Pancreas (tissue), 10 donors: ENCODE results near the gene CBFA2T2. TPM values are rescaled to one million over a fixed set of nuclear protein-coding genes. Genes with fewer than 3 reads are reported as not detected.
A peak's percentile ranks its signal among the peaks of the same experiment; 100 is the strongest.
"Not testable (repeated sequence)": the region's sequence is repeated elsewhere in the genome, so short reads cannot be mapped to it uniquely, and the experiment has no call there.

Source experiments
- ATAC-seq, 4 donors: fragments of 200-7000 bp; cut with Tn5 transposase; one replicate each; pipeline versions ENCODE4 v1.8.0 to v1.9.1; 2020; ENCODE audit warnings: mild to moderate bottlenecking in 4 of 4, moderate library complexity in 4 of 4
- DNase-seq, 6 donors: peaks; one replicate each; pipeline ENCODE4 v3.0.0-alpha.2; 2020
- FAIRE-seq: peaks from 2 replicates; lab custom pipeline; 2012; peaks lifted over from hg19 to GRCh38; lab: Jason Lieb, UNC
- H3K27ac ChIP-seq, 4 donors: fragments of 200-600 bp; sonication (generic); 1 replicate in 3 of 4; 2 replicates in 1 of 4; pipeline versions ENCODE4 v1.5.0 to v1.8.0; 2020
- H3K27me3 ChIP-seq, 4 donors: fragments of 200-600 bp; one replicate each; pipeline ENCODE4 v1.8.0; 2021
- H3K36me3 ChIP-seq, 3 donors: fragments of 200-600 bp; sonication (generic) in 1 of 3; one replicate each; pipeline versions ENCODE4 v1.5.0 to v1.8.0; 2020 to 2021
- H3K4me1 ChIP-seq, 3 donors: fragments of 200-600 bp; one replicate each; pipeline ENCODE4 v1.8.0; 2021
- H3K4me3 ChIP-seq, 4 donors: fragments of 200-600 bp; sonication (generic) in 2 of 4; one replicate each; pipeline versions ENCODE4 v1.5.0 to v1.8.0; 2020 to 2021
- H3K9me3 ChIP-seq, 4 donors: fragments of 200-600 bp; one replicate each; pipeline ENCODE4 v1.8.0; 2021
- CTCF ChIP-seq, 4 donors: fragments of 200-600 bp; sonication (generic) in 3 of 4; IDR thresholded peaks; one replicate each; pipeline versions ENCODE4 v1.5.0 to v1.8.0; 2021; ENCODE audit warnings: antibody characterized with exemption in 4 of 4
- WGBS, 2 donors: extraction: QIAGEN DNeasy Blood & Tissue Kit; methylation state at CpG; one replicate each; pipeline ENCODE4 v1.1.7; 2013; 5-methylcytosine and 5-hydroxymethylcytosine counted together
- intact Hi-C, 3 donors: fragments of 100-400 bp; cut with DNase I; formaldehyde crosslinking; loops; one replicate each; pipeline versions ENCODE4 v1.11.1 to v1.14.2; 2022
- polyA plus RNA-seq, 2 donors: library from polyadenylated mRNA; stranded (reverse); fragments of 200-250 nt; gene quantifications; one replicate each; pipeline ENCODE4 v1.2.3, GENCODE V29; 2013
- total RNA-seq, 6 donors: library from RNA; stranded (reverse); fragmentation: NEBNext Ultra II Directional in 4 of 6; extraction: Animal tissue kit (Norgen Biotek cat#: 25700) in 4 of 6; gene quantifications; one replicate each; pipeline versions ENCODE4 v1.2.1 to v1.2.4, GENCODE V29; 2021 to 2023
- donor health status: healthy with polysubstance abuse.
- donor health status: DM: no; HTN: no; CAD: no; lungs with moderate emphysema.
- donor health status: DM: no; HTN: no; CAD: no.
- donor health status: control.
- donor health status: control.
- donor health status: Bipolar disorder and iron deficiency.
- donor health status: DM: yes; HTN: yes; CAD: no.
- donor health status: DM: no; HTN: no; CAD: no.
- donor health status: DM: no; HTN: no; CAD: no.
- donor health status: DM: yes; HTN: yes; CAD: no.

CBFA2T2 gene
- total and polyA plus RNA-seq, 8 donors = 4.7 to 11.6 (median 7.5) TPM

- no peak for TF ChIP-seq CTCF (IDR thresholded peaks at IDR 0.05)
- H3K27ac ChIP-seq = no peak overlapping the region
- no peak for FAIRE-seq
These were observed 79.2 kb downstream of the CBFA2T2 start for GRCh38 chr20:33568868-33569801.

GRCh38 chr20:33569802-33570391, 80.0 kb downstream of the CBFA2T2 start:
- H3K4me3 ChIP-seq = no peak overlapping the region
- ATAC-seq = no peak
- no peak overlapping the region for H3K27ac ChIP-seq
- no peaks in the 10 kb centered on the region for H3K36me3 ChIP-seq
- intact Hi-C loops = no loop called here
- TF ChIP-seq CTCF (IDR thresholded peaks at IDR 0.05) = no peak
- WGBS, 2 donors = 84 to 85% methylated on average over 5 of the region's 5 CpGs
- peaks cover 8 to 16% (median 9%) of the 10 kb centered on the region in 3 donors for H3K4me1 ChIP-seq
- no peak for FAIRE-seq
- no peaks in the 10 kb centered on the region for H3K9me3 ChIP-seq
- DNase-seq = no peak
- H3K27me3 ChIP-seq = no peaks in the 10 kb centered on the region

More at GRCh38 chr20:33568868-33569801, 79.2 kb downstream of the CBFA2T2 start:
- no peaks in the 10 kb centered on the region for H3K9me3 ChIP-seq
- WGBS, 2 donors = 42 to 43% methylated on average over 3 of the region's 3 CpGs
- no peaks in the 10 kb centered on the region for H3K36me3 ChIP-seq
- H3K27me3 ChIP-seq = no peaks in the 10 kb centered on the region
- intact Hi-C loops = no loop called here
- ATAC-seq = peak in 1 of 4 donors; percentile 23
- peaks cover 8 to 16% (median 9%) of the 10 kb centered on the region in 3 donors for H3K4me1 ChIP-seq
- H3K4me3 ChIP-seq = no peak overlapping the region
- no peak for DNase-seq

GRCh38 chr20:33570743-33571142, 80.8 kb downstream of the CBFA2T2 start:
- H3K9me3 ChIP-seq = no peaks in the 10 kb centered on the region
- no peak for DNase-seq
- intact Hi-C loops = no loop called here
- TF ChIP-seq CTCF (IDR thresholded peaks at IDR 0.05) = no peak
- H3K27me3 ChIP-seq = no peaks in the 10 kb centered on the region
- peaks cover 8 to 16% (median 9%) of the 10 kb centered on the region in 3 donors for H3K4me1 ChIP-seq
- no peak for FAIRE-seq
- no peak overlapping the region for H3K27ac ChIP-seq
- H3K36me3 ChIP-seq = no peaks in the 10 kb centered on the region
- ATAC-seq = no peak
- WGBS, 2 donors = 86% methylated on average over 1 of the region's 1 CpG
- H3K4me3 ChIP-seq = no peak overlapping the region

GRCh38 chr20:33573268-33573667, 83.4 kb downstream of the CBFA2T2 start:
- 98 to 99% methylated on average over 5 of the region's 5 CpGs for WGBS, 2 donors

GRCh38 chr20:33575282-33575681, 85.4 kb downstream of the CBFA2T2 start:
- 53 to 61% methylated on average over 3 of the region's 3 CpGs for WGBS, 2 donors
- DNase-seq = no peak

More at GRCh38 chr20:33573268-33573667, 83.4 kb downstream of the CBFA2T2 start:
- H3K4me3 ChIP-seq, H3K9me3 ChIP-seq, DNase-seq, H3K27ac ChIP-seq, H3K36me3 ChIP-seq, H3K27me3 ChIP-seq, ATAC-seq, FAIRE-seq, intact Hi-C loops: not testable (repeated sequence)
- peaks cover 8 to 16% (median 9%) of the 10 kb centered on the region in 3 donors for H3K4me1 ChIP-seq

More at GRCh38 chr20:33575282-33575681, 85.4 kb downstream of the CBFA2T2 start:
- no peak for ATAC-seq
- Histone ChIP-seq H3K4me1 (peaks cover 0 to 9% (median 4%) of the 10 kb centered on the region in 3 donors), H3K9me3 (no peaks in the 10 kb centered on the region), H3K27me3 (no peaks in the 10 kb centered on the region), H3K4me3 (no peak overlapping the region), H3K36me3 (no peaks in the 10 kb centered on the region), H3K27ac (no peak overlapping the region)
- TF ChIP-seq CTCF (IDR thresholded peaks at IDR 0.05) = no peak
- no peak for FAIRE-seq
- intact Hi-C loops = no loop called here
